GM18868 (cell line): ENCODE data around the gene NARS2.
"Not testable (repeated sequence)": the region's sequence is repeated elsewhere in the genome, so short reads cannot be mapped to it uniquely, and the experiment has no call there.

ENCODE experiments used
- ATAC-seq: cut with Tn5 transposase; IDR thresholded peaks from one replicate; pipeline ENCODE4 v1.9.1; 2021; ENCODE audit warnings: mild to moderate bottlenecking, moderate library complexity; ENCODE audit not compliant: unreplicated experiment

NARS2 gene

DNA sequence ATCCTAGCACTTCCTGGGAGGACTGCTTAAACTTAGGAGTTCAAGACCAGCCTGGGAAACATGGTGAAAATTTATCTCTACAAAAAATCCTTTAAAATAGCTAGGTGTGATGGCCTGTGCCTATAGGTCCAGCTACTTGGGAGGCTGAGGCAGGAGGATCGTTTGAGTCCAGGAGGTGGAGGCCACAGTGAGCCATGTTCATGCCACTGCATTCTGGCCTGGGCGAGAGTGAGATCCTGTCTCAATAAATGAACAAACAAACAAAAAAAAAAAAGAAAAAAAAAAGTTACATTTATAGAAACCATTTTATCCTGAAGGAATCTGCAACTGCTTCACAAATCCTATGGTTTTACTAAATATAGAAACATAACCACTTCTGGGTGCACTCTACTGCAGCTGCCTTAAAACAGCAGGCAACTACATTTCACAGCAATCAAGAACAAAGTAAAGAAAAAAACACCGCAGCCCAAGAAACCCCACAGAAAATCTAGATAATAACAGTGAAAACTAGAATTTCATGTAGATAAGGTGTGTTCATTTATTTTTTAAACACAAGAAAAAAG lies 81.2 kb downstream of the NARS2 start:
- ATAC-seq, result no peak

DNA sequence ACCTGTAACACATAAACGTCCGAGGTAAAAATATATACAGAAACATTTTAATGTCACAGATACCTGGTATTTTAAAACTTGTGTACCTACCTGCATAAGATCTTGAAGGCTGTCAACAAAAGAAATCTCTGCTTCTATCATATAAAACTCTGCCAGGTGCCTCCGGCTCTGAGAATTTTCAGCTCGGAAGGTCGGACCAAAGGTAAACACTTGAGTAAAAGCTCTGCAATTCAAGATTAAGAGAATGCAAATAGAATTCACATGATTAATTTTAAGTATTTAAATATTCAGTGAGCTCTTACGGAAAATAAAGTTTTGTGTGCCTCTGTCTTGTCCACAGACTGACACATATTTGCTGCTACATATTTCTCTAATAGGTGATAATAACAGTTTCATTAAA lies 81.7 kb downstream of the NARS2 start:
- no peak for ATAC-seq

DNA sequence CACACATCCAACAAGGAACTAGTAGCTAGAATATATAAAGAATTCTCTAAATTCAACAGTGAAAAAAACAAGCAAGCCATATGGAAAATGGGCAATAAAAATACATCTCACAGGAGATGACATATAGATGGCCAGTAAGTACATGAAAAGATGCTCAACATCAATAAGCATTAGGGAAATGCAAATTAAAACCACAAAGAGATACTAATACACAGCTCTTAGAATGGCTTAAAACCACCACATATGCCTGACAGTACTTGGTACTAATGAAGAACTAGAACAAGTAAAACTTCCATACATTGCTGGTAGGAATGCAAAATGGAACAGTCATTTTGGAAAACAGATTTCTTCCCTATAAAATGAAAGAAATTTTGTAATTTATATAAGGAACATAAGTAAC lies 85.5 kb downstream of the NARS2 start:
- no peak for ATAC-seq

DNA sequence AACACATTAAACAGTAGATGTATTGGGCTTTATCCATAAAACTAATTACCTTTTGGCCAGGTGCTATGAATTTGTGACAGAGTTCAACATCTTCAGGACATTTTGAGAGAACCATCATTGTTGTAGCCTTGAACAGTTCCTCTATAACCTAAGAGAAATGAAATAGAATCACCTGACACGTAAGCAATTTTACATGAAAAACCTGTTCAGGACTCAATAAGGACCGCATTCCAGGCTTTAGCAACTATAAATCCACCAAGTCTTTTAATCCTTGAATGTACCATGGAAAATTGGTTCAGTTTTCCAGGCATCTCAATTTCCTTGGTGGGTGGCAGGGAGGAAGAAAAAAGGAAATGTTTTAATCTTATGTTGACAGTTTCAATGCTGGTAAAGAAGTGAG lies 96.1 kb downstream of the NARS2 start:
- no peak for ATAC-seq

DNA sequence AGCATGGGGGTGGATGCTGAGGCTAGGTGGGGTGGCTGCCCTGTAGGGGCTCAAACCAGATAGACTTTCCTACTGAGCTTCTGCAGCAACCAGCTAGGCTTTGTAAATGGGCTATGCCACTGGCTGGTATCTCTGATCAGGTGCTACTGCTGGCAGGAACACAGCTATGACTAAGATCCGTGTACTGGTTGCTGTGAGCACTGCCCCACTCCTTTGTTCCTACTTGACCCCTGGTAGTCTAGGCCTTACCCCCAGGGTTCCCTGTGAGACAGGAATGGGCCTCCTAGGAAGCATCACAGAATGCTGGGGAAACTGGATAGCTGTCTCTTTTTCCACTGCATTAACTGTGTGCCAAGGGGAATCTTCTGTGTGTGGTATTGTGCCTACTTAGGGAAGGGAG lies 98.6 kb downstream of the NARS2 start:
- no peak for ATAC-seq

DNA sequence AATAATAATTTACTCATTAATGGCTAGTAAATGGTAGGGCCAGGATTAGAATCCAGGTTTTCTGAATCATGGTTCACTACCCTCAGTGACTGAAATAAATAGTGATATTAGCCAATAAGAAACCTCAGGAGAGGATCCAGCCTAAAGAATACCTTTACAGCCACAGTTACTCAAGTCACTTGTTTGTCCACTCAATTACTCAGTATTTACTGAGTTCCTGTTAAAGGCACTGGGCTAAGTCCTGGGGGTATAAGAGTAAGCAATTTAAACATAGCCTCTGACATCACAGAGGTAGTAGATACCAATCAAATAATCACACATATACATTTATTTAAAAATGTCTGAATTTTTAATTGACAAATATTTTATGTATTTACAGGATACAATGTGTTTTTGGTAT lies 100.2 kb downstream of the NARS2 start:
- ATAC-seq, result no peak

DNA sequence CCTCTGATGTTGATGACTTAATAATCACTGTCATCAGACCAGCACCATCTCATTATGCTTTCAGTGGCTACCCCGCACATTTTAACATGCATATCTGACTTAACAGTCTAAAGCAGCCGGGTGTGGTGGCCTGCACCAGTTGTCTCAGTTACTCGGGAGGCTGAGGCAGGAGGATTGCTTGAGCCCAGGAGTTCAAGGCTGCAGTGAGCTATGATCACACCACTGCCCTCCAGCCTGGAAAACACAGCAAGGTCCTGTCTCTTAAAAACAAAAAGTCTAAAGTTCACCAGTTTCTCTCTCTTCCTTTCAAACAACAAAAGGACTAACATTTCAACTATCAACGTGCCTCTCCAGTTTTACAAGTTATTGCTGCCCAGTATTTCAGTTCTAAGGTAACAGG lies 101.8 kb downstream of the NARS2 start:
- ATAC-seq, result no peak

DNA sequence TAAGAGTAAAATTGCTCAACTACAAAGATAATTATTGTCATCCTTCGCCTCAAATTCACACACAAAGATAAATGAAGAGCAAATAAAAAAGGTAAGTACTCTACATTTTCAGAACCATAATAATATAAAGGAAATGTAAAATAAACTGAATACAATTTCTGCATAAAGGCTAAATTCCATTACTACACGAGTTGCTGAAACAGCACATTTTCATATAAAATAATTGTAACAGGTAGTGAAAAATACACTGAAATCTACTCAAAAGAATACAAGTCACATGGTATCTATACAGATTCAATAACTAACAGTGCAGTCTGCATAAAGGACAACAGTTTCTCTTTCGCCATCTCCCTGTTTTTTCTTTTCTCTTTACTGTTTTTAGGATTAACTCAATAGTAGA lies 102.3 kb downstream of the NARS2 start:
- no peak for ATAC-seq

DNA sequence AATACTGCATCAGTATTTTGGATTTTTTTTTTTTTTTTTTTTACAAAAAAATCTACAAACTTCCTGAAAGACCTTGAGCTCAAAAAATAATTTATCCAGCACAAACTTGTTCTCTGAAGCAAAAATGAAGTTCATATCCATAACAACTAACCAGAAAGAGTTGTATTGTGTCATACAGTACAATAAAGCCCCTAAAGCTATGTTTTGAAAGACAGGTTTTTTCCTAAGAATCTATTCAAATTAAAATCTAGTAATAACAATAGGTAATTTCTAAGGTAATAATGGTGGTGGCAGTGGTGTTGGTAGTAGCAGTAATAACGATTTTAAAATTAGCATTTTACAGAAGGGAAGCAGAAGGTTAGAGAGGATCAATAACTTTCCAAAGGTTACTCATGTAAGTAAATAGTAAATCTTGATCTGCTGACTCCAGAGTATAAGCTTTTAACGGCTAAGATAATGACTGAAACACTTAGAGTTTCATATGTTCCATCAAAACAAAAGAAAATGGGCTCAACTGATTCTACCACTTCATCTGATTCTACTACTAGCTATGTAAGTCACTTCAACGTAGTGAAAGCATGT lies 103.7 kb downstream of the NARS2 start:
- ATAC-seq, result no peak

DNA sequence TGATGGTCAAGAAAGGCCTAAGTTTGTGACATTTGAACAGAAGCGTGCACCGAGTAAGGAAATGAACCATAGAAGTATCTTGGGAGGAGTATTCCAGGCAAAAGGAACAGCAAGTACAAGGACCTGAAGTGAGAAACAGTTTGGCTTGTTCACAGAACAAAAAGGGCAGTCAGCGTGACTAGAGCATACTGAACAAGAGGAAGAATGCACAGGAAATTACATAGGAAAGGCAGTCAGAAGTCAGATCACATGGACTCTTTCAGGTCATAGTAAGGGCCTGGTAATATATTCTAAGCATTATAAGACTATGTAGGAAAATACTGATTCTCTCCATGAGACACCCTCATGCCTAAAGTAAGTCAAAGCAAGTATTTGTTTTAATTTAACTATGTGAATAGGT lies 104.8 kb downstream of the NARS2 start:
- ATAC-seq, result no peak

DNA sequence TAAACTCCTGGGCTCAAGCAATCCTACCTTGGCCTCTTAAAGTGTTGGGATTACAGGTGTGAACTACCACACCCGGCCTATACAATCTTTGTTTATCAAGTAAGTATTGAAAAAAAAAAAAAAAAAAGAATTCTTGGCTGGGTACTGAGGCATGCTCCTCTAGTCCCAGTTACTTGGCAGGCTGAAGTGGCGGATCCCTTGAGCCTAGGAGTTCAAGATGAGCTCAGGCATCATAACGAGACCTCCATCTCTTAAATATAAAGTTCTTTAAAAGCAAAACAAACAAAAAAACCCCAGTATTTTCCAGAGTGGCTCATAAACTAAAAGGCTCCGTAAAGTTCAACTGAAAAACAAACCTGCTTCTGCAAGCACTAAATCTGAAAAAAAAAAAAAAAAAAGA lies 106.7 kb downstream of the NARS2 start:
- no peak for ATAC-seq

DNA sequence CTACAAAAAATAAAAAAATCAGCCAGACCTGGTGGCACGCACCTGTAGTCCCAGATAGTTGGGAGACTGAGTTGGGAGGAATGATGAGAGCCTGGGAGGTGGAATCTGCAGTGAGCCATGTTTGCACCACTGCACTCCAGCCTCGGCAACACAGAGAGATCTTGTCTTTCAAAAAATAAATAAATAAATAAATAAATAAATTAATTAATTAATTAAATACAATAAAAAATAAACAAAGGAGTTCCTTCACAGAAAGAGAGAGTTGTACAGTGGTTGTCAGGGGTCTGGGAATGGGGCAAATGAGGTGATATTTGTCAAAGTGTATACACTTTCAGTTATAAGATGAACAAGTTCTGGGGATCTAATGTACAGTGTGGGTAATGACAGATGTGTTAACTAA lies 107.3 kb downstream of the NARS2 start:
- ATAC-seq, result no peak

DNA sequence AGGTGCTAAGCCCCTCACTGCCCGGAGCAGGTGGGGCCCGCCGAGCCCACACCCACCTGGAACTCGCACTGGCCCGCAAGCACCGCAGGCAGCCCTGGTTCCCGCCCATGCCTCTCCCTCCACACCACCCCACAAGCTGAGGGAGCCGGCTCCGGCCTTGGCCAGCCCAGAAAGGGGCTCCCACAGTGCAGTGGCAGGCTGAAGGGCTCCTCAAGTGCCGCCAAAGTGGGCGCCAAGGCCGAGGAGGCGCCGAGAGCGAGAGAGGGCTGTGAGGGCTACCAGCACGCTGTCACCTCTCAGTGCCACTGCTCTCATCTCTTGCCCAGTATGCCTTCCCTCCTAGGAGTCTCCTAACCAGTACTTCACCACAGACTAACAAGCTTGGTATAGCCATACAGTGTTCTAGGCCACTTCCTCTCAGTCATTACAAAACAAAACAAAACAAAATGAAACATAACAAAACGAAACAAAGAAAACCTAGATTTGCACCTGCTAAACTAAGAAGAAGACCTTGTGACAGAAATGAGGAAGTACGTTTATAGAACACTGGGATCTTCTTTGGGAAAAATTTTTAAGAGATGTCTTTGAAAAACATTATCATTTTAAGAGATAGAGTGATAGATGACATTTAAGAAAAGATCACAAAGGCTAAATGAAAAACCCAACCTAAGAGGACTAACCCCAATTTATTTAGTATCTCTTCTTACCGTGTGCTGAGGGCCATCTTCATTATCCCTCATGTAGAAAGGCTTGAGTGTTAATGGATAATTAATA lies 109.3 kb downstream of the NARS2 start:
- ATAC-seq, result peak; percentile 98

DNA sequence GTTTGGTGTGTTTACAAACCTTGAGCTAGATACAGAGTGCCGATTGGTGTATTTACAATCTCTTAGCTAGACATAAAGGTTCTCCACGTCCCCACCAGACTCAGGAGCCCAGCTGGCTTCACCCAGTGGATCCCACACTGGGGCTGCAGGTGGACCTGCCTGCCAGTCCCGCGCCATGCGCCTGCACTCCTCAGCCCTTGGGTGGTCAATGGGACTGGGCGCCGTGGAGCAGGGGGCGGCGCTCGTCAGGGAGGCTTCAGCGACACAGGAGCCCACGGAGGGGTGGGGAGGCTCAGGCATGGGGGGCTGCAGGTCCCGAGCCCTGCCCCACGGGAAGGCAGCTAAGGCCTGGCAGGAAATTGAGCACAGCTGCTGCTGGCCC lies 109.9 kb downstream of the NARS2 start:
- not testable (repeated sequence) for ATAC-seq

DNA sequence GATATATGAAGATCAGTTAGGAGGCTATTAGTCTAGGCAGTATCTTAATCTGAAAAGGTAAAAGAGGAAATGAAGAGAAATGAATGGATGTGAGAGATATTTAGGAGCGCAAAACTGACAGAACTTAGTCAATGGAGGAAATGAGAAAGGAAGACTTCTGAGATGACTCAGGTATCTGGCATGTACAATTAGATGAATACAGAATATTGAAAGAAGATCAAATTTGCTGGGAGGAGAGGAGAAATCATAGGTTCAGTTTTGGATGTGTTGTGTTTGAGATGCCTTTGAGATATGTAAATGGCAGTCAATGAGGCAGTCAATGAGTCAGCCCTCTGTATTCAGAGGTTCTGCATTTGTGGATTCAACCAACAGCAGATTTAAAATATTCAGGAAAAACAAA lies 114.2 kb downstream of the NARS2 start:
- ATAC-seq, result peak; percentile 32

DNA sequence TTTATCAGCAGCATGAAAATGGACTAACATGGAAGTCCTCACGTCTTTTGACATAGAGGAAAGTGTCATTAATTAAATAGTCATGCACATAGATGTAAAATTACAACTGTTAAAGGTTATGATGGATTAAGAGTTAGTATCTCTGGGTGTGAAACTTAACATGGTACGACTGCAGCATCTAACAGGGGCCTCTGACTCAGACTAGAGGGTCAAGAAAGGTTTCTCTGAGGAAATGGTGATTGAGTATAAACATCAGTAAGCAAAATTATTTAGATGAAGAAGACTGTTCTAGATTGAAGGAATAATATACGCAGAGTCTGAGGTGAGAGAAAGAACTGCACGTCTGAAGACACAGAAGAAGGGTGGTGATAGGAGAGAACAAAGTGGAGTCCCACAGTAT lies 114.9 kb downstream of the NARS2 start:
- no peak for ATAC-seq

DNA sequence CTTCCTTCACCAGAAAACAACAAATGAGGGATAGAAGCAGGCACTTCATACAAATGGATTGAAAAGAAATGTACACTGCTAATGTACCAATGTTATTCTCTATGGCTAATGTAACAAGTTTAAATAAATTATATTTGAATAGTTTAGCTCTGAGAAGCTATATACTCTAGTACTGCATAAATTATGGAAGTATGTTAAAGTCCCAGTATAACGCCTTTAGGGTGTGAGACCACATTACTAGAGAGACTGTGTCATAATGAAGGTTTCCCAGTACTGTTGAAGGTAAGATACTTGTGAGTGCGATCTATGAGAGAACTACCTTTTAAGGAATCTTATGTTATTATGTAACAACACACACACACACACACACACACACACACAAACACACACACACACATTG lies 117.2 kb downstream of the NARS2 start:
- no peak for ATAC-seq

DNA sequence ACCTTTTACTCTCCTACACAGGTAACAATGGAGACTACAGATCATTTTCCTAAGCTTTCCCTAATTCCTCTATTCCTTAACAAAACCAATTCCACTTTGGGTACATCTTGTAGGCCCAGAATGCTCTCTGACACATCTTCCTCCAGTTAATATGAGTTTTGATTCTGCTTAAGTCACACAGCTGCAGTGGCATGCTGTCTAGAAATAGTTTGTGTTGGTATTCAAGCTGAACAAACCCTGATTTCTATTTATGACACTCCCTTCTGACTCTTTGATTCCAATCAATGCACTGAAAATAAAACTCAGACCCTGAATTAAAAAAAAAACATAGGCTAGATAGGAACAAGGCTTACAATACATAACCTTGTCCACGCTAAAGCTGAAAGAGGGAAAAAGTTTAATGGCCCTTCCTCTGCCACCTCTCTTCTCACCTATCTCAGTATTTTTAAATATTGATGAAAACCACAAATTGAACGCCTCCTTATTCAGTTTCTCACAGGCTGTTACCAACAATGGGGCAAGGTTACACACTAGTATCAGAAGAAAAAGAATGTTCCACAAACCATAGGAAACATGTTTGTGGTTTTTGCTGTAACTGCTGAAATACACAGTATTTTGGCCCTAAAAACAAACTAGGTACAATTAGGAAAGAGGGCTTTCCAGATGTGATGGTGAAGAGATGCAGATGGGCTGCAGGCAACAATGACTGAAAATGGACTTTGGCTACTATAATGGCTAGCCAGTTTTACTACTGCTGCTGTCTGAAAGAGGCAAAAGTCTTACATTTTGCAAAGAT lies 121.3 kb downstream of the NARS2 start:
- no peak for ATAC-seq

DNA sequence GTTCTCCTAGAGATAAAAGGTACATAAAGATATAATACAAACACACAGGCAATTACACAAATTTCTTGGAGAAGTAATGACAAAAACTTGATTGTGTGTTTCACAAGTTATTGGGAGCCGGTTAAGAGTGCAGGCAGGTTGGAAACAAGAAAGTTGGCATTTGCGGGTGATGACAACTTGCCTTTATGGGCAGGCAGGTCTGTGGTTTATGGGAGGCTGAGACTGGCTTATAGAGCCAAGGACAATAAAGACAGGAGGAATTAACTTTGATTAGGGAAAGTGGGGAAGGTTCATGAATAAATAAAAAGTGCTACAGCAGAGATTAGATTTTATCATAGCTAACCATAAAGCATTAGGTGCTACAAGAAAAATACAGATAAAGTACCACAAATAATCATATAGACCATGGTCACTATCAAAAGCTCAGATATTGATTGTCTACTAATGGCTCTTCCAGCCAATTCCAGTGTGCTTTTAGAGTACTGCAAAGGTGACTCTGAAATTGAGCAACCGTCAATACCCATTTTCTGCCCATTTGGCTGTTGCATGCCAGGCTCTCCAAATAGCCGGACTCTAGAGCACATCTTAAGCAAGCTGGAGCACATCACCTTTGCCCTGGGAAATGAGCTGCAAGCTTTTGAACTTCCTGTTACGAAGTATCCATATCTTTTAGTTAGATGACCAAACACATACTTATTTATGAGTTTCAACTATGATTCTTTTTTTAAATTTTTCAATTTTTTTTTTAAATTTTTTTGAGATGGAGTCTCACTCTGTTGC lies 123.1 kb downstream of the NARS2 start:
- no peak for ATAC-seq

DNA sequence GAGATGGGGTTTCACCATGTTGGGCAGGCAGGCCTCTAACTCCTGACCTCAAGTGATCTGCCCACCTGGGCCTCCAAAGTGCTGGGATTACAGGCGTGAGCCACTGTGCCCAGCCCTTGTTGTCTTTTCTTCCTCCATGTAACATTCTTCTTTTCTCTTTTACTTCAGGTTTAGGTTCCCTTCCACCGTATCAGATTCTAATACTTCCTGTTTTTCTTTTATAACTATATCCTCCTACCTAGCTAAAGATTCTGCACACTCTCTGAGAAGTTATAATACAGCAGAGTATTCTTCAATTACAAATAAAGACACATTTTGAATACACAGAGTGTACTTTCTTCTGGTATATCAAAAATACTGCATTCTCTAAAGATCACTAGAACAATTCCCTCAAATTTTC lies 123.8 kb downstream of the NARS2 start:
- ATAC-seq, result no peak

DNA sequence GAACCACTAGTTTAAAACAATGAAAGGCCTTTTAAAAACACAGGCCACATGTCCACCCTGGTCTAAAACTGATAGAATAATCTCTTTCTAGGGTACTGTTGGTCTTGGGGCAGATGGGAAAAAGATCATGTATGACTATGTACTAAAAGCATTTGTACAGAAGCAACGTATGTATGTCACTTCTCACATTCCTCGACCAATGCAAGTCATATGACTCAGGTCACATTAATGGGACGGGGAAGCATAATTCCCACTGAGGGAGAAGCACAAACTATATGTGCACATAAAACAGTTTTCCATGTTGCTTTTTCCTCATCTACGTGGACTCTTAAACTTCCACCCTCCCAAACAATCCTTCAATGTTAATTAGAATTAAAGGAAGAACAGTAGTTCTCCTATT lies 124.8 kb downstream of the NARS2 start:
- ATAC-seq, result no peak
